Activated CD4-positive, CD25-positive, alpha-beta regulatory T cell treated with anti-CD3 and anti-CD28 coated beads, Interleukin-2, amount 50 U/mL, for 72 hours (primary cell): ENCODE data around the gene PSME4.
A peak's percentile ranks its signal among the peaks of the same experiment; 100 is the strongest.

Experiments used
- DNase-seq: peaks from one replicate; pipeline ENCODE4 v3.0.0; 2021

PSME4 gene

GRCh38 chr2:53970724-53971602, at the start of gene PSME4:
Gene PSME4, minus strand, starts transcription at chr2:53970993. Its CDS starts 209 bp downstream, at chr2:53970784.
- peak; percentile 95 for DNase-seq

GRCh38 chr2:54015798-54016699, 45.3 kb upstream of the PSME4 start:
- DNase-seq = no peak

- no peak for DNase-seq
These were observed 43.2 kb upstream of the PSME4 start for GRCh38 chr2:54013996-54014395.

- DNase-seq = no peak
These were observed 41.8 kb upstream of the PSME4 start for GRCh38 chr2:54012538-54013141.

- no peak for DNase-seq
These were observed 38.8 kb upstream of the PSME4 start for GRCh38 chr2:54009549-54009948.

GRCh38 chr2:54008439-54008838, 37.6 kb upstream of the PSME4 start:
- DNase-seq = no peak

- DNase-seq = no peak
These were observed 29.7 kb upstream of the PSME4 start for GRCh38 chr2:54000524-54000923.

GRCh38 chr2:54000122-54000521, 29.3 kb upstream of the PSME4 start:
- DNase-seq = no peak

- DNase-seq = no peak
These were observed 28.0 kb upstream of the PSME4 start for GRCh38 chr2:53998834-53999233.

- no peak for DNase-seq
These were observed 24.3 kb upstream of the PSME4 start for GRCh38 chr2:53994818-53995808.

GRCh38 chr2:53991948-53992347, 21.2 kb upstream of the PSME4 start:
- DNase-seq = no peak

- no peak for DNase-seq
These were observed 18.5 kb upstream of the PSME4 start for GRCh38 chr2:53989210-53989862.

GRCh38 chr2:53987336-53987921, 16.6 kb upstream of the PSME4 start:
- no peak for DNase-seq

GRCh38 chr2:53985646-53986045, 14.9 kb upstream of the PSME4 start:
- DNase-seq = no peak

GRCh38 chr2:53969968-53970723, 647 bp downstream of the PSME4 start:
- peak; percentile 34 for DNase-seq

- DNase-seq = no peak
These were observed 1.4 kb downstream of the PSME4 start for GRCh38 chr2:53969285-53969967.

- DNase-seq = no peak
These were observed 5.7 kb downstream of the PSME4 start for GRCh38 chr2:53964987-53965687.

- no peak for DNase-seq
These were observed 6.4 kb downstream of the PSME4 start for GRCh38 chr2:53964257-53964952.
